Left ventricle myocardium inferior (tissue), 1 donor: ENCODE results near the gene MPPE1. TPM values are rescaled to one million over a fixed set of nuclear protein-coding genes. Genes with fewer than 3 reads are reported as not detected.
A peak's percentile ranks its signal among the peaks of the same experiment; 100 is the strongest.

ENCODE experiments used
- DNase-seq: peaks from one replicate; pipeline ENCODE4 v3.0.0-alpha.2; 2020
- H3K27ac ChIP-seq: fragments of 200-600 bp; replicated peaks from 2 replicates; pipeline ENCODE4 v1.8.0; 2021
- H3K27me3 ChIP-seq: fragments of 200-600 bp; 2 replicates; pipeline ENCODE4 v1.8.0; 2021; ENCODE audit warnings: low read depth
- H3K36me3 ChIP-seq: fragments of 200-600 bp; 2 replicates; pipeline ENCODE4 v1.8.0; 2021
- H3K4me1 ChIP-seq: fragments of 200-600 bp; 2 replicates; pipeline ENCODE4 v1.8.0; 2021
- H3K4me3 ChIP-seq: fragments of 200-600 bp; 2 replicates; pipeline ENCODE4 v1.8.0; 2021; ENCODE audit warnings: mild to moderate bottlenecking, moderate library complexity
- H3K9me3 ChIP-seq: fragments of 200-600 bp; replicated peaks from 2 replicates; pipeline ENCODE4 v1.8.0; 2021
- intact Hi-C: fragments of 100-400 bp; cut with micrococcal nuclease; formaldehyde crosslinking; loops from one replicate; pipeline ENCODE4 v1.11.0; 2022
- total RNA-seq: library from RNA; stranded (reverse); fragmentation: NEBNext Ultra II Directional; extraction: Animal tissue kit (Norgen Biotek cat#: 25700); gene quantifications from one replicate; pipeline ENCODE4 v1.2.1, GENCODE V29; 2021
- TF ChIP-seq, protein P1 (sequence below): fragments of 200-600 bp; IDR thresholded peaks from 2 replicates; pipeline ENCODE4 v1.8.0; 2021; ENCODE audit warnings: antibody characterized with exemption, mild to moderate bottlenecking, borderline replicate concordance
- donor health status: DM: no; HTN: yes; CAD: no; lungs with severe emphysema.

MPPE1 gene
- total RNA-seq, 1 donor from 2014 or later = 35.2 TPM

DNA sequence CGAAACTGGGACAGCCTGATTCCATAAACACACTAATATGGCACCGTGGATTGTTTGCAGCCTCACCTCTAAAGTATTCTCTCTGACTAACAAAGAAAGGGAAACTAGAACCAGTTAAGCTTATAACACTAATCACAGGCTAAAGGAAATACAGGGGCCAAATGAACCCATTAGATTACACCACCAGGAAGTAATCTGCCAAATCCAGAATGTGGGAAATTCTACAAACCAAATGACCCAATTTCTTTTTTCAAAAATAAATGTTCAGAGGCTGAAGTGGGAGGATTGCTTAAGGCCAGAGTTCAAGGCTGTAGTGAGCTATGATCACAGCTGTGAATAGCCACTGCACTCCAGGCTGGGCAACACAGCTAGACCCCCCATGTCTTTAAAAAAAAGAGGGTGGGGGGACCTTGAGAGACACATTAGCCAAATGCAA, 1.5 kb upstream of the MPPE1 start:
- intact Hi-C loops = no loop called here

DNA sequence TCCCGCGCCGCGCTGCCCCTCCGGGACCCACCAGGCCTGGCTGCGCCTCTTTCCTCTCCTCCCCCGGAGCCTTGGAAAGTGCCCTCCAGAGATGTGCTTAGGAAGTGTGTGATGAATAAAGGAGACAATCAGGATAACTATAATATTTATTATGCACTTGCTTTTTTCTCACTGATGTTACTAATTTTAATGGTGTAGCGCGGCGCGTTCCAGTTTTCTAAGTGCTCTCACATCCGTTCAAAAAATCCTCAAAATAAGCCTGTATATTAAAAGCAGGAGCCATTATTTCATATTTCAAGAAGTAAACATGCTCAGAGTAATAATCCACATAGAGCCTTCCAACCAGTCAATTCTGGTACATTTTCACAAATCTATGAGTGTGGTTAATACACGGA, 941 bp upstream of the MPPE1 start:
- intact Hi-C loops = no loop called here
- Histone ChIP-seq H3K27ac (peak overlapping the region; percentile 99), H3K4me1 (peaks cover 44% of the 10 kb centered on the region), H3K27me3 (no peaks in the 10 kb centered on the region), H3K36me3 (peaks cover 17% of the 10 kb centered on the region), H3K9me3 (no peaks in the 10 kb centered on the region), H3K4me3 (peak overlapping the region; percentile 90)
- peak; percentile 53 for DNase-seq
- TF ChIP-seq, protein P1, sequence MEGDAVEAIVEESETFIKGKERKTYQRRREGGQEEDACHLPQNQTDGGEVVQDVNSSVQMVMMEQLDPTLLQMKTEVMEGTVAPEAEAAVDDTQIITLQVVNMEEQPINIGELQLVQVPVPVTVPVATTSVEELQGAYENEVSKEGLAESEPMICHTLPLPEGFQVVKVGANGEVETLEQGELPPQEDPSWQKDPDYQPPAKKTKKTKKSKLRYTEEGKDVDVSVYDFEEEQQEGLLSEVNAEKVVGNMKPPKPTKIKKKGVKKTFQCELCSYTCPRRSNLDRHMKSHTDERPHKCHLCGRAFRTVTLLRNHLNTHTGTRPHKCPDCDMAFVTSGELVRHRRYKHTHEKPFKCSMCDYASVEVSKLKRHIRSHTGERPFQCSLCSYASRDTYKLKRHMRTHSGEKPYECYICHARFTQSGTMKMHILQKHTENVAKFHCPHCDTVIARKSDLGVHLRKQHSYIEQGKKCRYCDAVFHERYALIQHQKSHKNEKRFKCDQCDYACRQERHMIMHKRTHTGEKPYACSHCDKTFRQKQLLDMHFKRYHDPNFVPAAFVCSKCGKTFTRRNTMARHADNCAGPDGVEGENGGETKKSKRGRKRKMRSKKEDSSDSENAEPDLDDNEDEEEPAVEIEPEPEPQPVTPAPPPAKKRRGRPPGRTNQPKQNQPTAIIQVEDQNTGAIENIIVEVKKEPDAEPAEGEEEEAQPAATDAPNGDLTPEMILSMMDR = no peak

More for the DNA sequence above, 1.5 kb upstream of the MPPE1 start:
- peak overlapping the region; percentile 99 for H3K27ac ChIP-seq
- TF ChIP-seq, protein P1 = no peak
- no peak for DNase-seq
- H3K27me3 ChIP-seq = no peaks in the 10 kb centered on the region
- H3K36me3 ChIP-seq = peaks cover 12% of the 10 kb centered on the region
- H3K4me1 ChIP-seq = peaks cover 44% of the 10 kb centered on the region
- no peaks in the 10 kb centered on the region for H3K9me3 ChIP-seq
- peak overlapping the region; percentile 90 for H3K4me3 ChIP-seq

DNA sequence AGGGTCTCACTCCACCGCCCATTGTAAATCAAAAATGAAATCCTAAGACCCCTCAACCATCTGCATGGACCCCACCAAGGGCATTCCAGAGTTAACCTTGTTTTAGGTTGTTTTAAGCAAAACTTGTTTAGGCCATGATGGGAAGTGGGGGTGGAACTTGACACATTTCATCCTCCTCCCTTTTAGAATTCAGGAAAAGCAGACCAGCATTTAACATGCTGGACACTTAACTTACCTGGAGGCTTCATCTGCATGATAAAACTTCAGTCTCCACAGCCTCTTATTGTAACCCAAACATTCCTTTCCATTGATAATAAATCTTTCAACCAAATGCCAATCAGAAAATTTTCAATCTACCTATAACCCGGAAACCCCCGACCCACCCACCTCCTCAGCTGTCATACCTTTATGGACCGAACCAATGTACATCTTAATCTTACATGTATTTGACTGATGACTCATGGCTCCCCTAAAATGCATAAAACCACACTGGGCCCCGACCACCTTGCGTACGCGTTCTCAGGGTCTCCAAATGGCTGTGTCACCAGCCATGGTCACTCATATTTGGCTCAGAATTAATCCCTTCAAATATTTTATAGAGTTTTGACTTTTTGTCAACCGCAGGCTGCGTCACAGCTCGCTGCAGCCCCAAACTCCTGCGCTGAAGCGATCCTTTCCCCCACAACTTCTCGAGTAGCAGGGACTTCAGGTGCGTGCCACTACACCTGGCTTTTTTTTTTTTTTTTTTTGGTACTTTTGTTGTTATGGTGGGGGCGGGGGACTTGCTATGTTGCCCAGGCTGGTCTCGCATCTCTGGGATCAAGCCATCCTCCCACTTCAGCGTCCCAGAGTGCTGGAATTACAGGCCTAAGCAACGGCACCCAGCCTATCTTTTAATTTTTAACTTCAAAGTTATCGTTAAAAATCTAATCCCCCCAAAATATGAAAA, 917 bp downstream of the MPPE1 start:
- intact Hi-C loops = no loop called here
- no peaks in the 10 kb centered on the region for H3K9me3 ChIP-seq
- H3K27me3 ChIP-seq = no peaks in the 10 kb centered on the region
- peaks cover 47% of the 10 kb centered on the region for H3K4me1 ChIP-seq
- no peak for DNase-seq
- H3K36me3 ChIP-seq = peaks cover 36% of the 10 kb centered on the region
- H3K27ac ChIP-seq = peak overlapping the region; percentile 99
- H3K4me3 ChIP-seq = peak overlapping the region; percentile 90
- TF ChIP-seq, protein P1 = no peak

DNA sequence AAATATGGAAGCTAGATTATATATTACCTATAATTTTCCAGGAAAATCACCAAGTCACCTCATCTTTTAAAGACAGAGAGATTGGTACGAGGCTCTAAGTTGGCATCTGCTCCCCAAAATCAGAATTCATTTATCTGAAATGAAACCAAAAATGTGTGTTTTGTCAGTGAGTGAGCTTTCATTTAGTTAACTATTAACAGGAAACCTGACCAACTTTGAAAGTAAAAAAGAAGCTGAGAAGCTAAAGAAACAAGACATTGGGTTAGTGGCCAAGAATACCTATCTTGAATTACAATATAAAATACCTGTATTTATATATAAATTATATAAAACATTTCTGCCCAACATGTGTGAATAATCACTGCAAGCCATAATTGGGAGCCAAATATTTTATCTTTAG, 1.9 kb downstream of the MPPE1 start:
- intact Hi-C loops = no loop called here
- Histone ChIP-seq H3K36me3 (peaks cover 43% of the 10 kb centered on the region), H3K4me3 (no peak overlapping the region), H3K27me3 (no peaks in the 10 kb centered on the region), H3K27ac (peak overlapping the region; percentile 28), H3K9me3 (no peaks in the 10 kb centered on the region), H3K4me1 (peaks cover 47% of the 10 kb centered on the region)
- DNase-seq = no peak
- TF ChIP-seq, protein P1 = no peak

DNA sequence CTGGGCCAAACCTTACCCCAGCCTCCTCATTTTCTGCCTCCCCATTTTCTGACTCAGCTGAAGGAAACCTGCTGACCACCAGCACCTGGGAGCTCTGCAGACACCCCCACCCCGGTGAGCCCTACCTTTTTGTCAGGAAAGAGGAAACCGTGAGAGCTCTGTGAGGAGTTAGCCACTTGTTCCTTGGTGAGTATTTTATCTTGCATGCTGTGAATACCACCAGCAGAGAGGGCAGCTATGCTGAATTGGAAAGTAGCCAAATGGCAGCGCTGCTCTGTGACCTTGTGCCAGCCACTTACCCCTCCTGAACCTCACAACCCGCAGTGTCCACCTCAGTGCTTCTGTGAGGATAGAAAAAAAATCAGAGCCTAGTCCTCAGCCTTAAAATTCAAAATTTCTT, 2.5 kb downstream of the MPPE1 start:
- DNase-seq = no peak
- Histone ChIP-seq H3K36me3 (peaks cover 43% of the 10 kb centered on the region), H3K4me1 (peaks cover 47% of the 10 kb centered on the region), H3K27me3 (no peaks in the 10 kb centered on the region), H3K4me3 (no peak overlapping the region), H3K9me3 (no peaks in the 10 kb centered on the region), H3K27ac (peak overlapping the region; percentile 28)
- TF ChIP-seq, protein P1 = no peak
- intact Hi-C loops = no loop called here
